ENCODE data around the gene ATG14.

The ATG14 gene

GRCh38 chr14:55419663-55420062 lies 8.0 kb upstream of the ATG14 start:
- no peak overlapping the region for H3K27ac Mint-ChIP-seq
- peaks cover 44% of the 10 kb centered on the region for H3K27me3 Mint-ChIP-seq (ENCODE audit: low read depth, poor library complexity)
- H3K4me1 Mint-ChIP-seq, result no peaks in the 10 kb centered on the region
- no peak overlapping the region for H3K4me3 Mint-ChIP-seq
- H3K9me3 Mint-ChIP-seq, result no peaks in the 10 kb centered on the region
- no peaks in the 10 kb centered on the region for H3K36me3 Mint-ChIP-seq (ENCODE audit: low read depth)
- TF ChIP-seq CTCF (IDR thresholded peaks at IDR 0.05), result no peak
- no peak for DNase-seq

GRCh38 chr14:55418411-55418810 lies 6.8 kb upstream of the ATG14 start:
- no peaks in the 10 kb centered on the region for H3K9me3 Mint-ChIP-seq
- no peak overlapping the region for H3K27ac Mint-ChIP-seq
- no peaks in the 10 kb centered on the region for H3K4me1 Mint-ChIP-seq
- H3K4me3 Mint-ChIP-seq, result no peak overlapping the region
- DNase-seq, result no peak
- TF ChIP-seq CTCF (IDR thresholded peaks at IDR 0.05), result no peak
- no peaks in the 10 kb centered on the region for H3K36me3 Mint-ChIP-seq (ENCODE audit: low read depth)
- H3K27me3 Mint-ChIP-seq (ENCODE audit: low read depth, poor library complexity), result peaks cover 49% of the 10 kb centered on the region

- no peaks in the 10 kb centered on the region for H3K9me3 Mint-ChIP-seq
- TF ChIP-seq CTCF (IDR thresholded peaks at IDR 0.05), result no peak
- no peaks in the 10 kb centered on the region for H3K36me3 Mint-ChIP-seq (ENCODE audit: low read depth)
- no peak overlapping the region for H3K27ac Mint-ChIP-seq
- H3K27me3 Mint-ChIP-seq (ENCODE audit: low read depth, poor library complexity), result peaks cover 47% of the 10 kb centered on the region
- peaks cover 2% of the 10 kb centered on the region for H3K4me1 Mint-ChIP-seq
- H3K4me3 Mint-ChIP-seq, result no peak overlapping the region
- no peak for DNase-seq
These were observed 6.3 kb upstream of the ATG14 start for GRCh38 chr14:55417955-55418354.

- Mint-ChIP-seq H3K4me1 (peaks cover 13% of the 10 kb centered on the region), H3K36me3 (ENCODE audit: low read depth) (no peaks in the 10 kb centered on the region), H3K4me3 (no peak overlapping the region), H3K27ac (no peak overlapping the region), H3K27me3 (ENCODE audit: low read depth, poor library complexity) (peaks cover 36% of the 10 kb centered on the region), H3K9me3 (no peaks in the 10 kb centered on the region)
- TF ChIP-seq CTCF (IDR thresholded peaks at IDR 0.05), result peak; percentile 50
- DNase-seq, result peak; percentile 39
These were observed 5.2 kb upstream of the ATG14 start for GRCh38 chr14:55416866-55417265.

- no peak for DNase-seq
- no peak for TF ChIP-seq CTCF (IDR thresholded peaks at IDR 0.05)
- no peaks in the 10 kb centered on the region for H3K36me3 Mint-ChIP-seq (ENCODE audit: low read depth)
- no peaks in the 10 kb centered on the region for H3K9me3 Mint-ChIP-seq
- H3K27me3 Mint-ChIP-seq (ENCODE audit: low read depth, poor library complexity), result peaks cover 36% of the 10 kb centered on the region
- H3K4me1 Mint-ChIP-seq, result peaks cover 29% of the 10 kb centered on the region
- H3K4me3 Mint-ChIP-seq, result no peak overlapping the region
- H3K27ac Mint-ChIP-seq, result no peak overlapping the region
These were observed 2.9 kb upstream of the ATG14 start for GRCh38 chr14:55414551-55414950.

GRCh38 chr14:55412676-55413075 lies 1.0 kb upstream of the ATG14 start:
- Mint-ChIP-seq H3K36me3 (ENCODE audit: low read depth) (no peaks in the 10 kb centered on the region), H3K27ac (no peak overlapping the region), H3K4me3 (peak overlapping the region; percentile 96), H3K9me3 (no peaks in the 10 kb centered on the region), H3K4me1 (peaks cover 37% of the 10 kb centered on the region), H3K27me3 (ENCODE audit: low read depth, poor library complexity) (peaks cover 32% of the 10 kb centered on the region)
- DNase-seq, result no peak
- no peak for TF ChIP-seq CTCF (IDR thresholded peaks at IDR 0.05)

All from nephron progenitor cell (in vitro differentiated cells).